Raji (cell line): ENCODE data around the gene BAG2.

Experiments used
- POLR2A ChIP-seq: IDR thresholded peaks from 2 replicates; pipeline ENCODE4 v1.6.1; 2011; ENCODE audit warnings: low read depth, low read length, control low read depth; ENCODE audit not compliant: insufficient read depth

Gene BAG2

GRCh38 chr6:57224769-57225515 is 52.8 kb downstream of the BAG2 start:
- TF ChIP-seq POLR2A: no peak

- TF ChIP-seq POLR2A: no peak
These were observed 54.1 kb downstream of the BAG2 start for GRCh38 chr6:57226221-57226620.
